ENCODE measurements around the gene PHF10.

- TF ChIP-seq CTCF (IDR thresholded peaks at IDR 0.05) (no peak), POLR2AphosphoS5 (IDR thresholded peaks at IDR 0.05) (no peak)
These were observed 67.6 kb downstream of the PHF10 start for GRCh38 chr6:169656546-169657283.
